Measurements from ENCODE around the gene TMEM240. TPM values are rescaled to one million over a fixed set of nuclear protein-coding genes. Genes with fewer than 3 reads are reported as not detected.

TMEM240 gene
- total RNA-seq, 1 experiment from 2014 or later = 3.6 TPM

DNA sequence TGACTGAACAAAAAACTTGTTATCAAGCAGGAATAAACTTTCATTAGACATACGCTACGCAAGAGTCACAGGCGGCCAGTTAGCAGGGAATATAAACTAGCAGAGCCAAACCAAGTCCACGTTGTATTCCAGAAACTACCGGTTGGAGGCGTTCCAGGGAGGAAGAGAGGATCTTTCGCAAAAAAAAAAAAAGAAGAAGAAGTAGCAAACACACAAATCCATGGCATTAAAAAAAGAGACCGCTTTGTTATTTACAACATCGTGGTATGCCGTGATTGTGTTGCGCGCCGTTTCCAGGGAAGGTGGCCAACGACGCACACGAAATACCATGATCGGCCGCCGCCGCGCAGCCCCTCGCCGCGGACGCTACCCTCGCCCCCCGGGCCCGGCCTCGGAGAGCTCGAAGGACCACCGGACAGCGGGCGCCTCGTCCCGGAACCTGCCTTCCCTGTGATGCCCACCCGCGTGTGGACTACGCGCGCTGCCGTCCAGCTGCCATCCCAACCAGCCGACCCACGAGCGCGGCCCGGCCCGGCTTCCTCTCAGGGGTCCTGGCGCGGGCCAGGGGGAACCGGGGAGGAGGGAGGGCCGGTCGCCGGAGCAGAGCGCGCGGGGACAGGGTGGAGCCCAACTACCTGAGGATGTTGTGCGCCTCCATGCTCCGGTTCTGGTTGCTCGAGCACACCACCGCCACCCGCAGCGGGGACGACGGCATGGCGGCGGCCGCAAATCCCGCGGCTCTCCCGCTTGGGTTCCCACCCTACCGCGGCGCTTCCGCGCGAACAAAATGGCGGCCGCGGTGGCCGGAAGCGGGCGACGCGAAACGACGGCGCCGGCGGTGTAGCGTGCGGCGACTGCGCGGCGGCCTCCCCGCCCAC, 33.7 kb upstream of the TMEM240 start:
- DNase-seq (ENCODE audit: unreplicated experiment) = peak; percentile 62
- intact Hi-C loops (cut with micrococcal nuclease) = loop anchor here (2.0 kb wide), 1 partner anchor 41 kb away; the partner anchor contains the start of gene MIB2
- ChIA-PET POLR2A (interaction anchor here (0.6 to 2.6 kb wide), 3 partner anchors 17 to 95 kb away, joined by 3 to 29 read pairs (median 3); partner anchors contain the start of gene MIB2), CTCF (interaction anchor here (0.6 to 0.7 kb wide), 2 partner anchors 45 to 104 kb away, joined by 3 to 4 read pairs; no protein-coding TSS in a partner anchor)
- peaks cover 42% of the 10 kb centered on the region for H3K36me3 Mint-ChIP-seq (ENCODE audit: insufficient read depth, unreplicated experiment)
- BruUV-seq (replicated peaks) = no TSS peak
- no peaks in the 10 kb centered on the region for H3K9me3 Mint-ChIP-seq (ENCODE audit: unreplicated experiment)
- H3K27ac Mint-ChIP-seq (ENCODE audit: low read depth, unreplicated experiment) = peak overlapping the region; percentile 99
- H3K4me3 Mint-ChIP-seq (ENCODE audit: unreplicated experiment) = peak overlapping the region; percentile 75
- TF ChIP-seq, protein P1, sequence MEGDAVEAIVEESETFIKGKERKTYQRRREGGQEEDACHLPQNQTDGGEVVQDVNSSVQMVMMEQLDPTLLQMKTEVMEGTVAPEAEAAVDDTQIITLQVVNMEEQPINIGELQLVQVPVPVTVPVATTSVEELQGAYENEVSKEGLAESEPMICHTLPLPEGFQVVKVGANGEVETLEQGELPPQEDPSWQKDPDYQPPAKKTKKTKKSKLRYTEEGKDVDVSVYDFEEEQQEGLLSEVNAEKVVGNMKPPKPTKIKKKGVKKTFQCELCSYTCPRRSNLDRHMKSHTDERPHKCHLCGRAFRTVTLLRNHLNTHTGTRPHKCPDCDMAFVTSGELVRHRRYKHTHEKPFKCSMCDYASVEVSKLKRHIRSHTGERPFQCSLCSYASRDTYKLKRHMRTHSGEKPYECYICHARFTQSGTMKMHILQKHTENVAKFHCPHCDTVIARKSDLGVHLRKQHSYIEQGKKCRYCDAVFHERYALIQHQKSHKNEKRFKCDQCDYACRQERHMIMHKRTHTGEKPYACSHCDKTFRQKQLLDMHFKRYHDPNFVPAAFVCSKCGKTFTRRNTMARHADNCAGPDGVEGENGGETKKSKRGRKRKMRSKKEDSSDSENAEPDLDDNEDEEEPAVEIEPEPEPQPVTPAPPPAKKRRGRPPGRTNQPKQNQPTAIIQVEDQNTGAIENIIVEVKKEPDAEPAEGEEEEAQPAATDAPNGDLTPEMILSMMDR (IDR thresholded peaks at IDR 0.05; ENCODE audit: unreplicated experiment) = no peak
- H3K4me1 Mint-ChIP-seq (ENCODE audit: insufficient read depth, unreplicated experiment) = peaks cover 6% of the 10 kb centered on the region
- H3K27me3 Mint-ChIP-seq (ENCODE audit: insufficient read depth, unreplicated experiment) = no peaks in the 10 kb centered on the region

DNA sequence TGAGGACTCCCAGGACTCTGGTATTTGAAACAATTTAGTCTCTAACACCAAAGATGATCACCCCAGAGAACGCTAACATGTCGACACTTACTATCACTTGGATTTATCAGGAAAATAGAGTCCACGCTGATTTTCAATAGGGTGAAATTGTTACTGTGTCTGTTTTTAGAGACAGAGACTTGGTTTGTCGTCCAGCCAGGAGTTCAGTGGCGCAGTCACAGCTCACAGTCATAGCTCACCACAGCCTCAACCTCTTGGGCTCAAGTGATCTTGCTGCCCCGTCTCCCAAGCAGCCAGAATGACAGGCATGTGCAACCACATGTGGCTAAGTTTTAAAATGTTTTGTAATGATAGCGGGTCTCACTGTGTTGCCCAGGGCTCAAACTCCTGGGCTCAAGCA, 28.9 kb upstream of the TMEM240 start:
- H3K27ac Mint-ChIP-seq (ENCODE audit: low read depth, unreplicated experiment) = no peak overlapping the region
- no peak for DNase-seq (ENCODE audit: unreplicated experiment)
- peaks cover 6% of the 10 kb centered on the region for H3K4me1 Mint-ChIP-seq (ENCODE audit: insufficient read depth, unreplicated experiment)
- CTCF ChIA-PET = no interaction called here
- no TSS peak for BruUV-seq (replicated peaks)
- no peaks in the 10 kb centered on the region for H3K9me3 Mint-ChIP-seq (ENCODE audit: unreplicated experiment)
- TF ChIP-seq, protein P1 (IDR thresholded peaks at IDR 0.05; ENCODE audit: unreplicated experiment) = no peak
- peaks cover 80% of the 10 kb centered on the region for H3K36me3 Mint-ChIP-seq (ENCODE audit: insufficient read depth, unreplicated experiment)
- no peak overlapping the region for H3K4me3 Mint-ChIP-seq (ENCODE audit: unreplicated experiment)
- H3K27me3 Mint-ChIP-seq (ENCODE audit: insufficient read depth, unreplicated experiment) = no peaks in the 10 kb centered on the region
- intact Hi-C loops (cut with micrococcal nuclease) = no loop called here
- POLR2A ChIA-PET = no interaction called here

DNA sequence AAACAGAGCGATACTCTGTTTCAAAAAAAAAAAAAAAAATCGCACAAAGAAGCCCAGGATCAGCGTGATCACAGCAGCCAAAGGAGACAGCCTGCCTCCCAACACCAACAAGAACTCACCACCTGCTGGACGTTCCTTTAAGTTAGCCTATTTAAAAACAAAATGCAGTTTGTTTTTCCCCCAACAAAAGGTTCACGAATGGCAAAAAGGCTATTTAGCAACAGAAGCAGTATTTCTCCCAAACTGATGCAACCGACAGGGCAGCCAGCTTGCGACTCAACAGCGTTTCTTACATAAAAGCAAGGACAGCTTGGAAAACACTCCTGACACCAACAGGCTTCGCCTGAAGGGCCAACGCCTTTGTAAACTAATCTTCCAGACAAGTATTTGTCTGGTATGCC, 27.5 kb upstream of the TMEM240 start:
- intact Hi-C loops (cut with micrococcal nuclease) = no loop called here
- no TSS peak for BruUV-seq (replicated peaks)

More for the DNA sequence above, 27.5 kb upstream of the TMEM240 start:
- ChIA-PET CTCF (interaction anchor here (0.8 kb wide), 1 partner anchor 168 kb away, joined by 3 read pairs; no protein-coding TSS in a partner anchor), POLR2A (no interaction called here)
- no peak for DNase-seq (ENCODE audit: unreplicated experiment)
- peaks cover 81% of the 10 kb centered on the region for H3K36me3 Mint-ChIP-seq (ENCODE audit: insufficient read depth, unreplicated experiment)
- TF ChIP-seq, protein P1 (IDR thresholded peaks at IDR 0.05; ENCODE audit: unreplicated experiment) = no peak
- no peaks in the 10 kb centered on the region for H3K9me3 Mint-ChIP-seq (ENCODE audit: unreplicated experiment)
- H3K4me1 Mint-ChIP-seq (ENCODE audit: insufficient read depth, unreplicated experiment) = peaks cover 6% of the 10 kb centered on the region
- no peak overlapping the region for H3K27ac Mint-ChIP-seq (ENCODE audit: low read depth, unreplicated experiment)
- H3K4me3 Mint-ChIP-seq (ENCODE audit: unreplicated experiment) = no peak overlapping the region
- H3K27me3 Mint-ChIP-seq (ENCODE audit: insufficient read depth, unreplicated experiment) = no peaks in the 10 kb centered on the region
